Small intestine (tissue), 4 donors: ENCODE measurements around the gene MRPS34. TPM values are rescaled to one million over a fixed set of nuclear protein-coding genes. Genes with fewer than 3 reads are reported as not detected.

Experiments used
- polyA plus RNA-seq, 4 donors: library from polyadenylated mRNA; stranded (reverse) in 3 of 4; unstranded in 1 of 4; fragments of 200-250 nt in 3 of 4; fragments of 120-200 nt in 1 of 4; gene quantifications; one replicate each; pipeline versions ENCODE4 v1.2.1 to v1.2.3, GENCODE V29; 2013
- donor health status: healthy with polysubstance abuse.
- donor health status: Bipolar disorder and iron deficiency.
- donor health status: healthy.

MRPS34 gene
- polyA plus RNA-seq, 4 donors, result 88.9 to 199 (median 172) TPM

Other genes with a start within 250 kb of the MRPS34 start
- 10 to 100 TPM in 1 of 4 donors, 1 to 10 TPM in 3; 1.6 to 23.8 (median 7.0) TPM for gene TMEM204, start 239.5 kb downstream of the MRPS34 start, polyA plus RNA-seq
- 10 to 100 TPM in 1 of 4 donors, 1 to 10 TPM in 3; 2.2 to 13.2 (median 4.8) TPM for gene IFT140, start 161.1 kb downstream of the MRPS34 start, polyA plus RNA-seq
- 10 to 100 TPM in 1 of 4 donors, 1 to 10 TPM in 3; 2.4 to 18.3 (median 8.3) TPM for gene CRAMP1, start 160.8 kb downstream of the MRPS34 start, polyA plus RNA-seq
- gene JPT2, start 94.9 kb downstream of the MRPS34 start, polyA plus RNA-seq, result 10 to 100 TPM; 17.0 to 52.4 (median 36.3) TPM
- 10 to 100 TPM; 26.2 to 60.1 (median 39.6) TPM for gene MAPK8IP3, start 66.9 kb downstream of the MRPS34 start, polyA plus RNA-seq
- gene NME3, start 1.6 kb downstream of the MRPS34 start, polyA plus RNA-seq, result 100 to 1,000 TPM in 2 of 4 donors, 10 to 100 TPM in 2; 61.2 to 293 (median 153) TPM
- gene EME2, start 324 bp downstream of the MRPS34 start, polyA plus RNA-seq, result 10 to 100 TPM in 2 of 4 donors, 1 to 10 TPM in 2; 6.8 to 16.1 (median 9.6) TPM
- gene SPSB3, start 9.4 kb upstream of the MRPS34 start, polyA plus RNA-seq, result 100 to 1,000 TPM in 2 of 4 donors, 10 to 100 TPM in 2; 41.3 to 197 (median 97.4) TPM
- gene NUBP2, start 9.8 kb upstream of the MRPS34 start, polyA plus RNA-seq, result 10 to 100 TPM; 38.6 to 70.7 (median 61.8) TPM
- gene IGFALS, start 20.6 kb upstream of the MRPS34 start, polyA plus RNA-seq, result 10 to 100 TPM in 1 of 4 donors, under 1 TPM in 3; 0.16 to 17.0 (median 0.38) TPM
- 100 to 1,000 TPM in 2 of 4 donors, 10 to 100 TPM in 2; 49.4 to 167 (median 102) TPM for gene HAGH, start 53.7 kb upstream of the MRPS34 start, polyA plus RNA-seq
- gene FAHD1, start 54.1 kb upstream of the MRPS34 start, polyA plus RNA-seq, result 100 to 1,000 TPM in 1 of 4 donors, 10 to 100 TPM in 3; 55.1 to 181 (median 76.7) TPM
- under 1 TPM in 2 of 4 donors, not detected in 2; 0.34 to 0.38 TPM for gene MEIOB, start 99.0 kb upstream of the MRPS34 start, polyA plus RNA-seq
- gene HS3ST6, start 145.3 kb upstream of the MRPS34 start, polyA plus RNA-seq, result under 1 TPM in 1 of 4 donors, not detected in 3; 0.04 TPM
- 100 to 1,000 TPM in 1 of 4 donors, 10 to 100 TPM in 3; 50.6 to 105 (median 62.0) TPM for gene MSRB1, start 170.1 kb upstream of the MRPS34 start, polyA plus RNA-seq
- 1 to 10 TPM in 1 of 4 donors, under 1 TPM in 2, not detected in 1; 0.38 to 1.1 (median 0.67) TPM for gene RPL3L, start 181.6 kb upstream of the MRPS34 start, polyA plus RNA-seq
- 100 to 1,000 TPM; 132 to 544 (median 376) TPM for gene NDUFB10, start 186.4 kb upstream of the MRPS34 start, polyA plus RNA-seq
- gene RPS2, start 191.7 kb upstream of the MRPS34 start, polyA plus RNA-seq, result 1,000 to 10,000 TPM; 1,075 to 4,112 (median 2,558) TPM
- gene RNF151, start 193.7 kb upstream of the MRPS34 start, polyA plus RNA-seq, result under 1 TPM in 2 of 4 donors, not detected in 2; 0.09 to 0.18 TPM
- 10 to 100 TPM; 34.1 to 49.7 (median 45.6) TPM for gene TBL3, start 198.9 kb upstream of the MRPS34 start, polyA plus RNA-seq
- 10 to 100 TPM in 2 of 4 donors, 1 to 10 TPM in 2; 3.1 to 30.5 (median 10.8) TPM for gene NOXO1, start 208.3 kb upstream of the MRPS34 start, polyA plus RNA-seq
- 100 to 1,000 TPM in 2 of 4 donors, 10 to 100 TPM in 2; 50.4 to 261 (median 94.7) TPM for gene GFER, start 211.1 kb upstream of the MRPS34 start, polyA plus RNA-seq
- gene SYNGR3, start 216.8 kb upstream of the MRPS34 start, polyA plus RNA-seq, result 1 to 10 TPM in 2 of 4 donors, under 1 TPM in 2; 0.45 to 5.4 (median 0.92) TPM
- gene ZNF598, start 236.7 kb upstream of the MRPS34 start, polyA plus RNA-seq, result 10 to 100 TPM; 26.7 to 51.9 (median 29.7) TPM
- gene NPW, start 246.7 kb upstream of the MRPS34 start, polyA plus RNA-seq, result 1 to 10 TPM in 1 of 4 donors, under 1 TPM in 2, not detected in 1; 0.48 to 9.0 (median 0.81) TPM